GM12878 (cell line): ENCODE measurements around the gene TARP.

Source experiments
- ATAC-seq: fragments of 200-7000 bp; cut with Tn5 transposase; 3 replicates; pipeline ENCODE4 v1.9.1; 2020; ENCODE audit warnings: mild to moderate bottlenecking, moderate library complexity
- BruUV-seq: library from RNA; stranded (reverse); fragments of 400-500 nt; replicated peaks from 2 replicates; lab custom pipeline; 2021; lab: Mats Ljungman, UMichigan
- CTCF ChIA-PET: fragments of 300-600 bp; sonication (Branson Sonifier 250); formaldehyde crosslinking; extraction: SDS; loops from one replicate; lab custom pipeline; 2021; ENCODE audit warnings: inconsistent platforms; lab: Yijun Ruan, JAX
- POLR2A ChIA-PET: fragments of 350-600 bp; formaldehyde crosslinking; extraction: SDS; loops from one replicate; lab custom pipeline; 2021; ENCODE audit warnings: inconsistent platforms; lab: Charles Lee
- RAD21 ChIA-PET: fragments of 300-600 bp; sonication (Branson Sonifier 250); formaldehyde crosslinking; loops from one replicate; lab custom pipeline; 2023; ENCODE audit warnings: antibody characterized with exemption; ENCODE audit not compliant: unreplicated experiment; lab: Charles Lee
- SMC1A ChIA-PET: fragments of 300-600 bp; sonication (Branson Sonifier 250); formaldehyde crosslinking; loops from one replicate; lab custom pipeline; 2023; ENCODE audit not compliant: unreplicated experiment, uncharacterized antibody; lab: Charles Lee
- DNase-seq: peaks from one replicate; pipeline ENCODE4 v3.0.0-alpha.2; 2011; ENCODE audit warnings: low read depth, low spot score
- FAIRE-seq: peaks from 3 replicates; lab custom pipeline; 2011; peaks lifted over from hg19 to GRCh38; lab: Jason Lieb, UNC
- H2AFZ ChIP-seq: 2 replicates; pipeline ENCODE4 v1.6.0; 2011; ENCODE audit warnings: low read depth, low read length, control low read depth; ENCODE audit not compliant: control insufficient read depth
- H3K27ac ChIP-seq: 2 replicates; pipeline ENCODE4 v1.5.1; 2011; ENCODE audit warnings: control low read depth; ENCODE audit not compliant: control insufficient read depth, insufficient read depth
- H3K27me3 ChIP-seq, 2 experiments: replicated peaks in 1 of 2; 2 replicates each; pipeline versions ENCODE4 v1.6.0 to v1.6.1; 2011; ENCODE audit warnings: low read length in 1 of 2; ENCODE audit not compliant: control insufficient read depth in 2 of 2, insufficient read depth in 2 of 2
- H3K36me3 ChIP-seq, 2 experiments: 2 replicates each; pipeline ENCODE4 v1.5.1; 2011; ENCODE audit warnings: low read length in 1 of 2; ENCODE audit not compliant: control insufficient read depth in 2 of 2, insufficient read depth in 2 of 2
- H3K4me1 ChIP-seq: 2 replicates; pipeline ENCODE4 v1.6.1; 2011; ENCODE audit warnings: mild to moderate bottlenecking, low read length, moderate library complexity, mixed read lengths; ENCODE audit not compliant: control insufficient read depth, insufficient read depth
- H3K4me2 ChIP-seq: 2 replicates; pipeline ENCODE4 v1.6.0; 2011; ENCODE audit warnings: control low read depth; ENCODE audit not compliant: control insufficient read depth, insufficient read depth
- H3K4me3 ChIP-seq: fragments of 200-600 bp; sonication (generic); 2 replicates; pipeline ENCODE4 v1.5.1; 2016
- H3K79me2 ChIP-seq: 2 replicates; pipeline ENCODE4 v1.6.0; 2011; ENCODE audit warnings: low read length; ENCODE audit not compliant: control insufficient read depth, insufficient read depth
- H3K9ac ChIP-seq: 2 replicates; pipeline ENCODE4 v1.8.0; 2011; ENCODE audit warnings: low read length, control low read depth, mixed read lengths; ENCODE audit not compliant: control insufficient read depth, insufficient read depth
- H3K9me3 ChIP-seq: replicated peaks from 3 replicates; pipeline ENCODE4 v1.5.1; 2011; ENCODE audit warnings: mild to moderate bottlenecking, low read length; ENCODE audit not compliant: control insufficient read depth, insufficient read depth
- H4K20me1 ChIP-seq: 2 replicates; pipeline ENCODE4 v1.6.0; 2011; ENCODE audit not compliant: control insufficient read depth, insufficient read depth
- CUX1 ChIP-seq: IDR thresholded peaks from 2 replicates; pipeline ENCODE4 v1.6.1; 2012; ENCODE audit warnings: improper control_type of control experiment, low read depth, low read length; ENCODE audit not compliant: insufficient replicate concordance
- FOXK2 ChIP-seq: fragments of 450-650 bp; IDR thresholded peaks from 2 replicates; pipeline ENCODE4 v1.6.1; 2017; ENCODE audit warnings: mild to moderate bottlenecking, moderate library complexity
- GATAD2B ChIP-seq: fragments of 450-650 bp; conservative IDR thresholded peaks from 2 replicates; pipeline ENCODE4 v1.6.1; 2017; ENCODE audit warnings: low read depth, mild to moderate bottlenecking, moderate library complexity
- IKZF1 ChIP-seq: fragments of 450-650 bp; conservative IDR thresholded peaks from 2 replicates; pipeline ENCODE4 v1.6.1; 2017; ENCODE audit warnings: antibody characterized with exemption, mild to moderate bottlenecking
- IKZF2 ChIP-seq, 2 experiments: fragments of 450-650 bp; IDR thresholded peaks; 2 replicates each; pipeline ENCODE4 v1.6.1; 2017; ENCODE audit warnings: mild to moderate bottlenecking in 2 of 2, moderate library complexity in 2 of 2
- MYC ChIP-seq: IDR thresholded peaks from 2 replicates; pipeline ENCODE4 v1.6.1; 2011; ENCODE audit warnings: mild to moderate bottlenecking, low read length, moderate library complexity, inconsistent platforms; ENCODE audit not compliant: insufficient read depth, insufficient replicate concordance, insufficient read length, severe bottlenecking
- POLR2A ChIP-seq: IDR thresholded peaks from 2 replicates; pipeline ENCODE4 v1.6.1; 2011; ENCODE audit warnings: low read depth, mild to moderate bottlenecking, low read length
- RUNX3 ChIP-seq: IDR thresholded peaks from 2 replicates; pipeline ENCODE4 v1.6.1; 2012; ENCODE audit warnings: low read length, inconsistent platforms
- SREBF1 ChIP-seq: IDR thresholded peaks from 2 replicates; pipeline ENCODE4 v1.6.1; 2012; ENCODE audit warnings: mild to moderate bottlenecking, low read length
- SREBF2 ChIP-seq: IDR thresholded peaks from 2 replicates; pipeline ENCODE4 v1.6.1; 2012; ENCODE audit warnings: mild to moderate bottlenecking, low read length
- STAT1 ChIP-seq: fragments of 450-650 bp; conservative IDR thresholded peaks from 2 replicates; pipeline ENCODE4 v1.6.1; 2014; ENCODE audit warnings: antibody characterized with exemption, mild to moderate bottlenecking
- SUZ12 ChIP-seq: fragments of 200-600 bp; sonication (generic); IDR thresholded peaks from one replicate; pipeline ENCODE4 v1.6.1; 2018; ENCODE audit warnings: antibody characterized with exemption, mild to moderate bottlenecking; ENCODE audit not compliant: unreplicated experiment
- TCF3 ChIP-seq: IDR thresholded peaks from 2 replicates; pipeline ENCODE4 v1.6.1; 2012; ENCODE audit warnings: low read depth, mild to moderate bottlenecking, low read length, borderline replicate concordance; ENCODE audit not compliant: insufficient read depth
- TCF7 ChIP-seq: IDR thresholded peaks from 2 replicates; pipeline ENCODE4 v1.6.1; 2014; ENCODE audit warnings: antibody characterized with exemption, borderline replicate concordance
- ZNF384 ChIP-seq: IDR thresholded peaks from 2 replicates; pipeline ENCODE4 v1.6.1; 2012; ENCODE audit warnings: low read depth, mild to moderate bottlenecking, low read length, improper control_type of control experiment, borderline replicate concordance
- WGBS: methylation state at CpG from one replicate; pipeline ENCODE4 v1.1.6; 2016; ENCODE audit warnings: low lambda C conversion rate; ENCODE audit not compliant: insufficient replicate concordance, insufficient coverage; ENCODE audit errors: missing lambda C conversion rate; 5-methylcytosine and 5-hydroxymethylcytosine counted together
- in situ Hi-C: fragments of 300-500 bp; cut with MboI; formaldehyde crosslinking; loops from 9 replicates; pipeline ENCODE4 v1.14.3; 2018; ENCODE audit warnings: mixed read lengths
- intact Hi-C: fragments of 100-400 bp; cut with micrococcal nuclease; formaldehyde crosslinking; loops from one replicate; pipeline ENCODE4 v1.14.2; 2022; ENCODE audit not compliant: unreplicated experiment

TARP gene

DNA sequence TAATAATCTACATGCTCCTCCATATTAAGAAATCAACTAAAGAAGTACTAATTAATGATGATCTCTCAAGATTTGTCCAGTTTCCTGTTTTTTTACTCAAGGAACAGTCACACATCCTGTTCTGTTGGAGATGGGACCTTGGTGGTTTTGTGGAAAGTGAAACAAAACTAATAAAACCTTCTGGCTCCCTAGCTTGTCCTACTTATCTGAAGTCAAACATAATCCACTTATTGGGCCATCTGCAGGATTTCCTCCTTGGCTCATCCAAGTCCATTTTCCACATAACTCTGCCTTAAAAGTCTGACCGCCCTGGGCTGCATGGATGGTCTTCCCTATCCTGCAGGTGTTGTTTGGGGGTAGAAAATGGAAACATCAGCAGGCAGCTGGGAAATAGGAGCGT is 39.4 kb upstream of the TARP start:
- Histone ChIP-seq H3K79me2 (no peaks in the 10 kb centered on the region), H3K4me1 (peaks cover 17% of the 10 kb centered on the region), H3K9me3 (no peaks in the 10 kb centered on the region), H3K4me3 (no peak overlapping the region), H3K27me3 (no peaks in the 10 kb centered on the region)
- POLR2A ChIA-PET, result no interaction called here
- SMC1A ChIA-PET, result interaction anchor here (0.8 to 12.8 kb wide), 12 partner anchors 11 to 411 kb away, joined by 3 to 289 read pairs (median 4); no protein-coding TSS in a partner anchor
- BruUV-seq, result no TSS peak
- WGBS, result 48% methylated on average over 2 of the region's 2 CpGs
- TF ChIP-seq STAT1 (no peak), CUX1 (no peak), IKZF1 (peak; percentile 40; the same call in 1 of the 2 replicates), IKZF2 (IDR thresholded peaks at IDR 0.05) (no peak; a peak in 2 of 4 replicates), SUZ12 (no peak), POLR2A (no peak), SREBF1 (no peak), ZNF384 (no peak), RUNX3 (peak; percentile 14; the same call in 1 of the 2 replicates), TCF7 (no peak), MYC (no peak), TCF3 (no peak), GATAD2B (no peak), FOXK2 (no peak), SREBF2 (no peak)
- TF ChIP-seq, all 136 proteins: peak for 2
- no peaks in the 10 kb centered on the region for H4K20me1 ChIP-seq
- ATAC-seq, result no peak
- intact Hi-C loops (no loop called here), in situ Hi-C loops (no loop called here)
- H3K27ac ChIP-seq, result no peak overlapping the region
- RAD21 ChIA-PET, result interaction anchor here (1.0 to 12.6 kb wide), 4 partner anchors 12 to 126 kb away, joined by 3 to 229 read pairs (median 12); no protein-coding TSS in a partner anchor
- H3K4me2 ChIP-seq, result peak overlapping the region; percentile 1; the same call in 1 of the 2 replicates
- no peak for DNase-seq
- CTCF ChIA-PET, result interaction anchor here (0.9 to 14.6 kb wide), 9 partner anchors 11 to 405 kb away, joined by 3 to 430 read pairs (median 4); no protein-coding TSS in a partner anchor
- no peak for FAIRE-seq
- H2AFZ ChIP-seq, result no peak overlapping the region
- H3K9ac ChIP-seq, result no peak overlapping the region
- H3K36me3 ChIP-seq, result no peaks in the 10 kb centered on the region
